ENCODE measurements around the gene DPP3.

- TF ChIP-seq, protein P1, sequence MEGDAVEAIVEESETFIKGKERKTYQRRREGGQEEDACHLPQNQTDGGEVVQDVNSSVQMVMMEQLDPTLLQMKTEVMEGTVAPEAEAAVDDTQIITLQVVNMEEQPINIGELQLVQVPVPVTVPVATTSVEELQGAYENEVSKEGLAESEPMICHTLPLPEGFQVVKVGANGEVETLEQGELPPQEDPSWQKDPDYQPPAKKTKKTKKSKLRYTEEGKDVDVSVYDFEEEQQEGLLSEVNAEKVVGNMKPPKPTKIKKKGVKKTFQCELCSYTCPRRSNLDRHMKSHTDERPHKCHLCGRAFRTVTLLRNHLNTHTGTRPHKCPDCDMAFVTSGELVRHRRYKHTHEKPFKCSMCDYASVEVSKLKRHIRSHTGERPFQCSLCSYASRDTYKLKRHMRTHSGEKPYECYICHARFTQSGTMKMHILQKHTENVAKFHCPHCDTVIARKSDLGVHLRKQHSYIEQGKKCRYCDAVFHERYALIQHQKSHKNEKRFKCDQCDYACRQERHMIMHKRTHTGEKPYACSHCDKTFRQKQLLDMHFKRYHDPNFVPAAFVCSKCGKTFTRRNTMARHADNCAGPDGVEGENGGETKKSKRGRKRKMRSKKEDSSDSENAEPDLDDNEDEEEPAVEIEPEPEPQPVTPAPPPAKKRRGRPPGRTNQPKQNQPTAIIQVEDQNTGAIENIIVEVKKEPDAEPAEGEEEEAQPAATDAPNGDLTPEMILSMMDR (IDR thresholded peaks at IDR 0.05; ENCODE audit: low read depth, low read length, missing input control): peak; percentile 62
- TF ChIP-seq ATF3 (IDR thresholded peaks at IDR 0.05): no peak
- TF ChIP-seq, protein P2, sequence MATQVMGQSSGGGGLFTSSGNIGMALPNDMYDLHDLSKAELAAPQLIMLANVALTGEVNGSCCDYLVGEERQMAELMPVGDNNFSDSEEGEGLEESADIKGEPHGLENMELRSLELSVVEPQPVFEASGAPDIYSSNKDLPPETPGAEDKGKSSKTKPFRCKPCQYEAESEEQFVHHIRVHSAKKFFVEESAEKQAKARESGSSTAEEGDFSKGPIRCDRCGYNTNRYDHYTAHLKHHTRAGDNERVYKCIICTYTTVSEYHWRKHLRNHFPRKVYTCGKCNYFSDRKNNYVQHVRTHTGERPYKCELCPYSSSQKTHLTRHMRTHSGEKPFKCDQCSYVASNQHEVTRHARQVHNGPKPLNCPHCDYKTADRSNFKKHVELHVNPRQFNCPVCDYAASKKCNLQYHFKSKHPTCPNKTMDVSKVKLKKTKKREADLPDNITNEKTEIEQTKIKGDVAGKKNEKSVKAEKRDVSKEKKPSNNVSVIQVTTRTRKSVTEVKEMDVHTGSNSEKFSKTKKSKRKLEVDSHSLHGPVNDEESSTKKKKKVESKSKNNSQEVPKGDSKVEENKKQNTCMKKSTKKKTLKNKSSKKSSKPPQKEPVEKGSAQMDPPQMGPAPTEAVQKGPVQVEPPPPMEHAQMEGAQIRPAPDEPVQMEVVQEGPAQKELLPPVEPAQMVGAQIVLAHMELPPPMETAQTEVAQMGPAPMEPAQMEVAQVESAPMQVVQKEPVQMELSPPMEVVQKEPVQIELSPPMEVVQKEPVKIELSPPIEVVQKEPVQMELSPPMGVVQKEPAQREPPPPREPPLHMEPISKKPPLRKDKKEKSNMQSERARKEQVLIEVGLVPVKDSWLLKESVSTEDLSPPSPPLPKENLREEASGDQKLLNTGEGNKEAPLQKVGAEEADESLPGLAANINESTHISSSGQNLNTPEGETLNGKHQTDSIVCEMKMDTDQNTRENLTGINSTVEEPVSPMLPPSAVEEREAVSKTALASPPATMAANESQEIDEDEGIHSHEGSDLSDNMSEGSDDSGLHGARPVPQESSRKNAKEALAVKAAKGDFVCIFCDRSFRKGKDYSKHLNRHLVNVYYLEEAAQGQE (IDR thresholded peaks at IDR 0.05): peak; percentile 25
- no peak for TF ChIP-seq SP1 (IDR thresholded peaks at IDR 0.05)
- peak in 1 of 2 donors; percentile 65 for TF ChIP-seq RAD21 (IDR thresholded peaks at IDR 0.05)
Observed at GRCh38 chr11:66478729-66479393, 1.4 kb upstream of the DPP3 start.
